HG03196 (cell line): ENCODE data around the gene LGALS13.

Source experiments
- ATAC-seq: cut with Tn5 transposase; IDR thresholded peaks from one replicate; pipeline ENCODE4 v1.9.1; 2021; ENCODE audit not compliant: unreplicated experiment

The LGALS13 gene

GRCh38 chr19:39602224-39602623 lies at the start of gene LGALS13:
Gene LGALS13 (plus strand): TSS chr19:39602524. CDS start chr19:39602569, 45 bp downstream.
- ATAC-seq = no peak

GRCh38 chr19:39553082-39553652 lies 49.2 kb upstream of the LGALS13 start:
- no peak for ATAC-seq

GRCh38 chr19:39554701-39555311 lies 47.5 kb upstream of the LGALS13 start:
- no peak for ATAC-seq

GRCh38 chr19:39555883-39556282 lies 46.4 kb upstream of the LGALS13 start:
- ATAC-seq = no peak

- peak; percentile 55 for ATAC-seq
Measured at GRCh38 chr19:39557811-39558623, 44.3 kb upstream of the LGALS13 start.

GRCh38 chr19:39558624-39559117 lies 43.7 kb upstream of the LGALS13 start:
- ATAC-seq = no peak

- no peak for ATAC-seq
Measured at GRCh38 chr19:39563408-39563807, 38.9 kb upstream of the LGALS13 start.

GRCh38 chr19:39566064-39566463 lies 36.3 kb upstream of the LGALS13 start:
- no peak for ATAC-seq

- ATAC-seq = no peak
Measured at GRCh38 chr19:39568604-39569003, 33.7 kb upstream of the LGALS13 start.

GRCh38 chr19:39582442-39582841 lies 19.9 kb upstream of the LGALS13 start:
- ATAC-seq = no peak

- ATAC-seq = no peak
Measured at GRCh38 chr19:39582891-39583625, 19.3 kb upstream of the LGALS13 start.

- no peak for ATAC-seq
Measured at GRCh38 chr19:39587496-39587895, 14.8 kb upstream of the LGALS13 start.

GRCh38 chr19:39588066-39588465 lies 14.3 kb upstream of the LGALS13 start:
- no peak for ATAC-seq

GRCh38 chr19:39590265-39590664 lies 12.1 kb upstream of the LGALS13 start:
- ATAC-seq = no peak

- ATAC-seq = no peak
Measured at GRCh38 chr19:39592381-39592780, 9.9 kb upstream of the LGALS13 start.

- ATAC-seq = no peak
Measured at GRCh38 chr19:39595950-39596349, 6.4 kb upstream of the LGALS13 start.

- ATAC-seq = no peak
Measured at GRCh38 chr19:39596911-39597310, 5.4 kb upstream of the LGALS13 start.

GRCh38 chr19:39599116-39599515 lies 3.2 kb upstream of the LGALS13 start:
- no peak for ATAC-seq

- ATAC-seq = no peak
Measured at GRCh38 chr19:39603825-39604224, 1.5 kb downstream of the LGALS13 start.

GRCh38 chr19:39607021-39607420 lies 4.7 kb downstream of the LGALS13 start:
- ATAC-seq = no peak

GRCh38 chr19:39607561-39607960 lies 5.2 kb downstream of the LGALS13 start:
- ATAC-seq = no peak
